ENCODE data around the gene LIX1.
A peak's percentile ranks its signal among the peaks of the same experiment; 100 is the strongest.

Gene LIX1

GRCh38 chr5:97078958-97079743 lies 63.3 kb downstream of the LIX1 start:
- no peak for DNase-seq
- intact Hi-C loops (cut with DNase I) = no loop called here

- intact Hi-C loops (cut with DNase I) = no loop called here
- no peak for DNase-seq
Measured at GRCh38 chr5:97077246-97077645, 65.2 kb downstream of the LIX1 start.

GRCh38 chr5:97076098-97076497 lies 66.3 kb downstream of the LIX1 start:
- no peak for DNase-seq
- intact Hi-C loops (cut with DNase I) = no loop called here

GRCh38 chr5:97075649-97076048 lies 66.8 kb downstream of the LIX1 start:
- intact Hi-C loops (cut with DNase I) = no loop called here
- no peak for DNase-seq

GRCh38 chr5:97074859-97075489 lies 67.4 kb downstream of the LIX1 start:
- no peak for DNase-seq
- intact Hi-C loops (cut with DNase I) = no loop called here

- DNase-seq = no peak
- intact Hi-C loops (cut with DNase I) = no loop called here
Measured at GRCh38 chr5:97073420-97073819, 69.0 kb downstream of the LIX1 start.

- no peak for DNase-seq
- intact Hi-C loops (cut with DNase I) = no loop called here
Measured at GRCh38 chr5:97072696-97073095, 69.7 kb downstream of the LIX1 start.

GRCh38 chr5:97071993-97072392 lies 70.4 kb downstream of the LIX1 start:
- DNase-seq = no peak
- intact Hi-C loops (cut with DNase I) = no loop called here

- intact Hi-C loops (cut with DNase I) = no loop called here
- DNase-seq = peak in 1 of 10 donors; percentile 20
Measured at GRCh38 chr5:97071101-97071500, 71.3 kb downstream of the LIX1 start.

GRCh38 chr5:97070234-97070633 lies 72.2 kb downstream of the LIX1 start:
- DNase-seq = no peak
- intact Hi-C loops (cut with DNase I) = no loop called here

GRCh38 chr5:97067296-97067850 lies 75.0 kb downstream of the LIX1 start:
- intact Hi-C loops (cut with DNase I) = no loop called here
- no peak for DNase-seq

GRCh38 chr5:97065475-97065874 lies 76.9 kb downstream of the LIX1 start:
- intact Hi-C loops (cut with DNase I) = no loop called here
- no peak for DNase-seq

GRCh38 chr5:97063251-97063650 lies 79.2 kb downstream of the LIX1 start:
- intact Hi-C loops (cut with DNase I) = no loop called here

GRCh38 chr5:97062046-97062445 lies 80.4 kb downstream of the LIX1 start:
- intact Hi-C loops (cut with DNase I) = no loop called here
- DNase-seq = no peak

More at GRCh38 chr5:97063251-97063650, 79.2 kb downstream of the LIX1 start:
- no peak for DNase-seq

- no peak for DNase-seq
- intact Hi-C loops (cut with DNase I) = no loop called here
Measured at GRCh38 chr5:97056263-97056662, 86.1 kb downstream of the LIX1 start.

- no peak for DNase-seq
- intact Hi-C loops (cut with DNase I) = no loop called here
Measured at GRCh38 chr5:97049175-97049574, 93.2 kb downstream of the LIX1 start.

- DNase-seq = no peak
- intact Hi-C loops (cut with DNase I) = no loop called here
Measured at GRCh38 chr5:97047076-97047475, 95.3 kb downstream of the LIX1 start.

GRCh38 chr5:97046270-97046982 lies 96.0 kb downstream of the LIX1 start:
- no peak for DNase-seq
- intact Hi-C loops (cut with DNase I) = no loop called here

- DNase-seq = peak in 2 of 10 donors; percentile 21 to 63
- intact Hi-C loops (cut with DNase I) = no loop called here
Measured at GRCh38 chr5:97044052-97044451, 98.4 kb downstream of the LIX1 start.

- intact Hi-C loops (cut with DNase I) = no loop called here
- DNase-seq = no peak
Measured at GRCh38 chr5:97043511-97043910, 98.9 kb downstream of the LIX1 start.

- intact Hi-C loops (cut with DNase I) = no loop called here
Measured at GRCh38 chr5:97042996-97043395, 99.4 kb downstream of the LIX1 start.

More at GRCh38 chr5:97042996-97043395, 99.4 kb downstream of the LIX1 start:
- DNase-seq = no peak

Data from posterior cingulate gyrus (tissue), 11 donors.